GM23338 (cell line): ENCODE results near the gene ADAM15. TPM values are rescaled to one million over a fixed set of nuclear protein-coding genes. Genes with fewer than 3 reads are reported as not detected.

Experiments used
- ATAC-seq: fragments of 200-7000 bp; cut with Tn5 transposase; 3 replicates; pipeline ENCODE4 v1.9.1; 2020
- DNase-seq: peaks from one replicate; pipeline ENCODE4 v3.0.0-alpha.2; 2015; ENCODE audit warnings: low spot score
- H2AFZ ChIP-seq: fragments of 200-600 bp; sonication (generic); 2 replicates; pipeline ENCODE4 v1.8.0; 2016; ENCODE audit warnings: antibody characterized with exemption, mild to moderate bottlenecking, moderate library complexity
- H3F3A ChIP-seq: fragments of 200-600 bp; sonication (generic); replicated peaks from 2 replicates; pipeline ENCODE4 v1.8.0; 2017; ENCODE audit warnings: antibody characterized with exemption, mixed run types, low read depth
- H3K27ac ChIP-seq: fragments of 200-600 bp; sonication (generic); 2 replicates; pipeline ENCODE4 v1.6.1; 2016; ENCODE audit warnings: low read depth
- H3K27me3 ChIP-seq: fragments of 200-600 bp; sonication (generic); 2 replicates; pipeline ENCODE4 v1.8.0; 2016; ENCODE audit warnings: mild to moderate bottlenecking, mixed run types, moderate library complexity; ENCODE audit not compliant: insufficient read depth
- H3K36me3 ChIP-seq: fragments of 200-600 bp; sonication (generic); 2 replicates; pipeline ENCODE4 v1.8.0; 2016; ENCODE audit warnings: mild to moderate bottlenecking; ENCODE audit not compliant: insufficient read depth
- H3K4me1 ChIP-seq: fragments of 200-600 bp; sonication (generic); 2 replicates; pipeline ENCODE4 v1.8.0; 2016; ENCODE audit warnings: mild to moderate bottlenecking, moderate library complexity; ENCODE audit not compliant: insufficient read depth
- H3K4me2 ChIP-seq: fragments of 200-600 bp; sonication (generic); 2 replicates; pipeline ENCODE4 v1.7.1; 2017; ENCODE audit warnings: mixed run types
- H3K4me3 ChIP-seq: fragments of 200-600 bp; sonication (generic); 2 replicates; pipeline ENCODE4 v1.6.1; 2016; ENCODE audit warnings: mixed run types
- H3K79me2 ChIP-seq: fragments of 200-600 bp; sonication (generic); replicated peaks from 2 replicates; pipeline ENCODE4 v1.8.0; 2017; ENCODE audit warnings: mild to moderate bottlenecking; ENCODE audit not compliant: insufficient read depth
- H3K9me2 ChIP-seq: fragments of 200-600 bp; sonication (generic); 2 replicates; pipeline ENCODE4 v1.8.0; 2017; ENCODE audit not compliant: insufficient read depth
- H4K20me1 ChIP-seq: fragments of 200-600 bp; sonication (generic); replicated peaks from 2 replicates; pipeline ENCODE4 v1.8.0; 2017; ENCODE audit warnings: mild to moderate bottlenecking; ENCODE audit not compliant: insufficient read depth
- H3K27ac Mint-ChIP-seq: 2 replicates; pipeline ENCODE4 v1.8.0; 2020; ENCODE audit warnings: inconsistent platforms, mild to moderate bottlenecking, moderate library complexity, mixed read lengths
- H3K27me3 Mint-ChIP-seq: 3 replicates; pipeline ENCODE4 v1.8.0; 2022; ENCODE audit warnings: low read depth, mild to moderate bottlenecking, moderate library complexity, mixed read lengths, inconsistent platforms; ENCODE audit not compliant: insufficient read depth, poor library complexity
- H3K36me3 Mint-ChIP-seq: 3 replicates; pipeline ENCODE4 v1.8.0; 2021; ENCODE audit warnings: low read depth, mild to moderate bottlenecking, inconsistent platforms, moderate library complexity, mixed read lengths
- H3K4me1 Mint-ChIP-seq: 3 replicates; pipeline ENCODE4 v1.8.0; 2020; ENCODE audit warnings: mild to moderate bottlenecking, inconsistent platforms, mixed read lengths
- H3K4me3 Mint-ChIP-seq: 3 replicates; pipeline ENCODE4 v1.8.0; 2021; ENCODE audit warnings: moderate library complexity, mild to moderate bottlenecking, inconsistent platforms, mixed read lengths
- H3K9me3 Mint-ChIP-seq: 3 replicates; pipeline ENCODE4 v1.8.0; 2020; ENCODE audit warnings: moderate library complexity, mild to moderate bottlenecking, inconsistent platforms, mixed read lengths
- CREB1 ChIP-seq: fragments of 250-450 bp; sonication (Bioruptor Pico); IDR thresholded peaks from 2 replicates; pipeline ENCODE4 v1.5.0; 2020; ENCODE audit warnings: low read depth, mild to moderate bottlenecking, moderate library complexity
- EZH2 ChIP-seq: fragments of 200-600 bp; sonication (generic); IDR thresholded peaks from one replicate; pipeline ENCODE4 v1.8.0; 2017; ENCODE audit warnings: antibody characterized with exemption, mild to moderate bottlenecking, low read depth; ENCODE audit not compliant: unreplicated experiment
- EZH2phosphoT487 ChIP-seq: fragments of 200-600 bp; sonication (generic); IDR thresholded peaks from one replicate; pipeline ENCODE4 v1.8.1; 2018; ENCODE audit warnings: antibody characterized with exemption; ENCODE audit not compliant: unreplicated experiment
- JUNB ChIP-seq: IDR thresholded peaks from one replicate; pipeline ENCODE4 v1.6.1; 2016; ENCODE audit warnings: antibody characterized with exemption; ENCODE audit not compliant: unreplicated experiment
- NANOG ChIP-seq: IDR thresholded peaks from 2 replicates; pipeline ENCODE4 v1.6.1; 2016; ENCODE audit warnings: antibody characterized with exemption, borderline replicate concordance
- POLR2AphosphoS5 ChIP-seq: IDR thresholded peaks from 2 replicates; pipeline ENCODE4 v1.6.1; 2016; ENCODE audit warnings: antibody characterized with exemption, low read depth
- REST ChIP-seq: IDR thresholded peaks from one replicate; pipeline ENCODE4 v1.6.1; 2018; ENCODE audit warnings: antibody characterized with exemption; ENCODE audit not compliant: unreplicated experiment
- STAT1 ChIP-seq: IDR thresholded peaks from one replicate; pipeline ENCODE4 v1.6.1; 2016; ENCODE audit warnings: antibody characterized with exemption; ENCODE audit not compliant: unreplicated experiment
- ZNF331 ChIP-seq: fragments of 250-450 bp; sonication (Bioruptor Pico); IDR thresholded peaks from 2 replicates; pipeline ENCODE4 v1.5.0; 2020; ENCODE audit warnings: low read depth, mild to moderate bottlenecking, moderate library complexity
- ZNF462 ChIP-seq: fragments of 250-450 bp; sonication (Bioruptor Pico); IDR thresholded peaks from 2 replicates; pipeline ENCODE4 v1.5.0; 2020; ENCODE audit warnings: mild to moderate bottlenecking, moderate library complexity
- polyA plus RNA-seq: library from polyadenylated mRNA; unstranded; fragments of >200 nt; fragmentation: Nextera tagmentation; extraction: Ambion mirVana; gene quantifications from 2 replicates; pipeline ENCODE4 v1.2.1, GENCODE V29; 2016
- total RNA-seq: library from RNA; depleted of rRNA; stranded (reverse); fragments of >200 nt; shearing (Covaris generic); gene quantifications from 2 replicates; pipeline ENCODE4 v1.2.3, GENCODE V29; 2014
- TF ChIP-seq, protein P1 (sequence below): IDR thresholded peaks from 2 replicates; pipeline ENCODE4 v1.6.1; 2016; ENCODE audit warnings: antibody characterized with exemption

The ADAM15 gene
- total and polyA plus RNA-seq, 2 experiments from 2014 or later: 24.2 to 31.1 TPM

DNA sequence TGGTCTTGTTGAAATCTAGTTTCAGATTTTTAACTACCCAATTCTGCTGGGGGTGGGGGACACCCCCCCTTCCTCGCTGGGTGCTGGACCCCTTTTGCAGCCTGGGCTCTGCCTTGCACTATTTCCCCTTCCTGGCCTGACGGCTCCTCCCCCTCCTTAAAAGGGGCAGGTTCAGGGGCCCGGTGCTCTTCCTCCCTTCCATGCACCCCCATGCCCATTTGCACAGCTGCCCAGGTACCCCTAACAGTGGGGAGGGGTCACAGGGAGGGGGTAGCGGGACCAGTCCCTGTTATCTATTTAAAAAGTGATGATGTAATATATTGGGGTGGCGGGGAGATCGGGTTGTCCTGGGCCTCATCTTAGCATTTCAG is 33.2 kb upstream of the ADAM15 start:
- Mint-ChIP-seq H3K27ac (no peak overlapping the region), H3K4me1 (peaks cover 45% of the 10 kb centered on the region), H3K36me3 (peaks cover 29% of the 10 kb centered on the region), H3K4me3 (peak overlapping the region; percentile 65), H3K9me3 (no peaks in the 10 kb centered on the region), H3K27me3 (peaks cover 24% of the 10 kb centered on the region)
- Histone ChIP-seq H3F3A (no peaks in the 10 kb centered on the region), H3K4me3 (peak overlapping the region; percentile 66), H3K27ac (no peak overlapping the region), H3K27me3 (no peaks in the 10 kb centered on the region), H3K9me2 (no peaks in the 10 kb centered on the region), H3K79me2 (peaks cover 3% of the 10 kb centered on the region), H2AFZ (no peak overlapping the region), H4K20me1 (peaks cover 6% of the 10 kb centered on the region; the same call in 1 of the 2 replicates), H3K4me1 (peaks cover 24% of the 10 kb centered on the region), H3K4me2 (peak overlapping the region; percentile 81), H3K36me3 (no peaks in the 10 kb centered on the region)
- no peak for DNase-seq
- no peak; the same call in 2 of the 3 replicates for ATAC-seq
- TF ChIP-seq JUNB: no peak
- no peak for TF ChIP-seq NANOG
- TF ChIP-seq STAT1: no peak
- TF ChIP-seq REST: no peak
- TF ChIP-seq ZNF331 (CRISPR knock-in tag): no peak
- TF ChIP-seq, protein P1, sequence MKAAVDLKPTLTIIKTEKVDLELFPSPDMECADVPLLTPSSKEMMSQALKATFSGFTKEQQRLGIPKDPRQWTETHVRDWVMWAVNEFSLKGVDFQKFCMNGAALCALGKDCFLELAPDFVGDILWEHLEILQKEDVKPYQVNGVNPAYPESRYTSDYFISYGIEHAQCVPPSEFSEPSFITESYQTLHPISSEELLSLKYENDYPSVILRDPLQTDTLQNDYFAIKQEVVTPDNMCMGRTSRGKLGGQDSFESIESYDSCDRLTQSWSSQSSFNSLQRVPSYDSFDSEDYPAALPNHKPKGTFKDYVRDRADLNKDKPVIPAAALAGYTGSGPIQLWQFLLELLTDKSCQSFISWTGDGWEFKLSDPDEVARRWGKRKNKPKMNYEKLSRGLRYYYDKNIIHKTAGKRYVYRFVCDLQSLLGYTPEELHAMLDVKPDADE: no peak
- no peak for TF ChIP-seq EZH2
- TF ChIP-seq ZNF462 (CRISPR knock-in tag): no peak
- TF ChIP-seq POLR2AphosphoS5: no peak
- TF ChIP-seq CREB1 (CRISPR knock-in tag): no peak
- TF ChIP-seq EZH2phosphoT487: no peak
